Upper lobe of left lung (tissue), 6 donors: ENCODE results near the gene MEMO1. TPM values are rescaled to one million over a fixed set of nuclear protein-coding genes. Genes with fewer than 3 reads are reported as not detected.

ENCODE experiments used
- ATAC-seq, 2 donors: fragments of 200-7000 bp; cut with Tn5 transposase; one replicate each; pipeline ENCODE4 v1.9.1; 2022; ENCODE audit warnings: mild to moderate bottlenecking in 2 of 2, moderate library complexity in 2 of 2; ENCODE audit not compliant: low FRiP score in 2 of 2
- DNase-seq, 2 donors: peaks; one replicate each; pipeline ENCODE4 v3.0.0-alpha.2; 2019 to 2020
- H3K27ac ChIP-seq, 4 donors: fragments of 200-600 bp; sonication (generic); one replicate each; pipeline ENCODE4 v1.5.1; 2016 to 2019
- H3K27me3 ChIP-seq, 4 donors: fragments of 200-600 bp; sonication (generic); one replicate each; pipeline ENCODE4 v1.5.1; 2017 to 2019
- H3K36me3 ChIP-seq, 4 donors: fragments of 200-600 bp; sonication (generic); one replicate each; pipeline ENCODE4 v1.5.1; 2016 to 2019
- H3K4me1 ChIP-seq, 4 donors: fragments of 200-600 bp; sonication (generic); one replicate each; pipeline ENCODE4 v1.5.1; 2018 to 2019
- H3K4me3 ChIP-seq, 4 donors: fragments of 200-600 bp; sonication (generic); one replicate each; pipeline ENCODE4 v1.5.1; 2017 to 2019; ENCODE audit warnings: mild to moderate bottlenecking in 2 of 4, moderate library complexity in 1 of 4
- H3K9me3 ChIP-seq, 4 donors: fragments of 200-600 bp; sonication (generic); one replicate each; pipeline ENCODE4 v1.5.1; 2018 to 2019
- CTCF ChIP-seq, 6 experiments: fragments of 450-650 bp in 4 of 6; fragments of 200-600 bp in 2 of 6; sonication (generic) in 2 of 6; IDR thresholded peaks; one replicate each; pipeline ENCODE4 v1.5.1; 2016 to 2019; ENCODE audit warnings: antibody characterized with exemption in 6 of 6
- EP300 ChIP-seq, 4 donors: sonication (generic); formaldehyde crosslinking; IDR thresholded peaks; one replicate each; pipeline ENCODE4 v1.5.1; 2017; ENCODE audit warnings: antibody characterized with exemption in 4 of 4, control low read depth in 2 of 4
- POLR2A ChIP-seq, 4 donors: fragments of 450-650 bp; IDR thresholded peaks; one replicate each; pipeline ENCODE4 v1.5.1; 2016 to 2017; ENCODE audit warnings: antibody characterized with exemption in 4 of 4, mild to moderate bottlenecking in 2 of 4
- POLR2AphosphoS5 ChIP-seq, 2 donors: sonication (generic); formaldehyde crosslinking; IDR thresholded peaks; one replicate each; pipeline ENCODE4 v1.5.1; 2017; ENCODE audit warnings: antibody characterized with exemption in 2 of 2
- WGBS, 2 donors: methylation state at CpG; one replicate each; pipeline ENCODE4 v1.1.5; 2017 to 2018; 5-methylcytosine and 5-hydroxymethylcytosine counted together
- total RNA-seq, 6 donors: library from RNA; depleted of rRNA in 4 of 6; stranded (reverse); fragments of >200 nt in 4 of 6; gene quantifications; one replicate each; pipeline versions ENCODE4 v1.1.0 to v1.2.1, GENCODE V29; 2016 to 2021
- donor health status: DM: no; HTN: no; CAD: no; lungs with moderate emphysema.
- donor health status: DM: no; HTN: yes; CAD: no; lungs with severe emphysema.

Gene MEMO1
- total RNA-seq, 6 donors from 2014 or later, result 12.7 to 32.3 (median 23.6) TPM

- Histone ChIP-seq H3K27me3 (no peaks in the 10 kb centered on the region), H3K9me3 (no peaks in the 10 kb centered on the region), H3K4me3 (no peak overlapping the region), H3K4me1 (peaks cover 6 to 17% (median 12%) of the 10 kb centered on the region in 4 donors), H3K36me3 (no peaks in the 10 kb centered on the region), H3K27ac (no peak overlapping the region)
- no peak for TF ChIP-seq POLR2A (IDR thresholded peaks at IDR 0.05)
- TF ChIP-seq EP300 (IDR thresholded peaks at IDR 0.05), result no peak
- no peak for TF ChIP-seq POLR2AphosphoS5 (IDR thresholded peaks at IDR 0.05)
- no peak for TF ChIP-seq CTCF (IDR thresholded peaks at IDR 0.05)
- WGBS, 2 donors, result 87 to 91% methylated on average over 5 of the region's 5 CpGs
- ATAC-seq, result no peak
- DNase-seq, result no peak
Observed at GRCh38 chr2:31983762-31984467, 26.9 kb downstream of the MEMO1 start.

- ATAC-seq (peak in 1 of 2 donors; percentile 81), DNase-seq (no peak)
- TF ChIP-seq POLR2A (IDR thresholded peaks at IDR 0.05) (no peak), POLR2AphosphoS5 (IDR thresholded peaks at IDR 0.05) (no peak), CTCF (IDR thresholded peaks at IDR 0.05) (no peak), EP300 (IDR thresholded peaks at IDR 0.05) (no peak)
- no peaks in the 10 kb centered on the region for H3K36me3 ChIP-seq
- no peaks in the 10 kb centered on the region for H3K27me3 ChIP-seq
- no peaks in the 10 kb centered on the region for H3K9me3 ChIP-seq
- no peak overlapping the region for H3K27ac ChIP-seq
- no peak overlapping the region for H3K4me3 ChIP-seq
- 57 to 66% methylated on average over 6 of the region's 6 CpGs for WGBS, 2 donors
- H3K4me1 ChIP-seq, result peaks cover 6 to 10% (median 10%) of the 10 kb centered on the region in 4 donors
Observed at GRCh38 chr2:31980674-31981356, 30.0 kb downstream of the MEMO1 start.

- no peaks in the 10 kb centered on the region for H3K36me3 ChIP-seq
- peaks cover 6 to 10% (median 10%) of the 10 kb centered on the region in 4 donors for H3K4me1 ChIP-seq
- no peak for TF ChIP-seq POLR2AphosphoS5 (IDR thresholded peaks at IDR 0.05)
- TF ChIP-seq CTCF (IDR thresholded peaks at IDR 0.05), result no peak
- TF ChIP-seq POLR2A (IDR thresholded peaks at IDR 0.05), result no peak
- TF ChIP-seq EP300 (IDR thresholded peaks at IDR 0.05), result no peak
- H3K27ac ChIP-seq, result no peak overlapping the region
- WGBS, 2 donors, result 89 to 91% methylated on average over 3 of the region's 3 CpGs
- H3K4me3 ChIP-seq, result no peak overlapping the region
- ATAC-seq, result no peak
- H3K27me3 ChIP-seq, result no peaks in the 10 kb centered on the region
- DNase-seq, result no peak
- no peaks in the 10 kb centered on the region for H3K9me3 ChIP-seq
Observed at GRCh38 chr2:31979956-31980355, 30.9 kb downstream of the MEMO1 start.

- TF ChIP-seq EP300 (IDR thresholded peaks at IDR 0.05) (no peak), CTCF (IDR thresholded peaks at IDR 0.05) (no peak), POLR2A (IDR thresholded peaks at IDR 0.05) (no peak), POLR2AphosphoS5 (IDR thresholded peaks at IDR 0.05) (no peak)
- H3K36me3 ChIP-seq, result no peaks in the 10 kb centered on the region
- DNase-seq (no peak), ATAC-seq (no peak)
- H3K9me3 ChIP-seq, result no peaks in the 10 kb centered on the region
- H3K27ac ChIP-seq, result no peak overlapping the region
- H3K4me1 ChIP-seq, result peaks cover 6 to 10% (median 10%) of the 10 kb centered on the region in 4 donors
- H3K4me3 ChIP-seq, result no peak overlapping the region
- no peaks in the 10 kb centered on the region for H3K27me3 ChIP-seq
- 83 to 89% methylated on average over 3 of the region's 3 CpGs for WGBS, 2 donors
Observed at GRCh38 chr2:31979018-31979417, 31.8 kb downstream of the MEMO1 start.
